Measurements from ENCODE around the gene ERC2. TPM values are rescaled to one million over a fixed set of nuclear protein-coding genes. Genes with fewer than 3 reads are reported as not detected.

The ERC2 gene
- total and polyA plus RNA-seq, 2 donors (not counting 3 experiments of a cell fraction or from before 2014, with no cell fraction given), result 5.6 to 15.5 TPM

GRCh38 chr3:55555873-55556618, 912.2 kb downstream of the ERC2 start:
- Histone ChIP-seq H3K4me1 (ENCODE audit: control insufficient read depth, extremely low read depth, insufficient read depth, low read length) (no peaks in the 10 kb centered on the region), H3K27ac (ENCODE audit: insufficient read depth, low read depth, low read length) (no peak overlapping the region), H3K9ac (replicated peaks; ENCODE audit: extremely low read depth, insufficient read depth, low read length) (no peak overlapping the region), H3K27me3 (ENCODE audit: control insufficient read depth in 2 of 2, insufficient read depth in 2 of 2, low read length in 2 of 2) (no peaks in the 10 kb centered on the region), H2AFZ (ENCODE audit: low read depth, low read length) (no peak overlapping the region), H3K36me3 (ENCODE audit: control insufficient read depth in 2 of 2, extremely low read depth in 1 of 2, insufficient read depth in 2 of 2, low read length in 2 of 2) (no peaks in the 10 kb centered on the region), H4K20me1 (replicated peaks; ENCODE audit: control insufficient read depth, extremely low read depth, insufficient read depth, low read length) (no peaks in the 10 kb centered on the region), H3K9me1 (replicated peaks; ENCODE audit: control insufficient read depth, extremely low read depth, insufficient read depth, low read length) (no peaks in the 10 kb centered on the region), H3K4me2 (ENCODE audit: insufficient read depth, low read length) (no peak overlapping the region), H3K4me3 (replicated peaks in 1 of 3; ENCODE audit: insufficient read depth in 1 of 3, low read depth in 1 of 3, low read length in 3 of 3) (no peak overlapping the region), H3K9me3 (replicated peaks; ENCODE audit: control insufficient read depth, insufficient read depth, low read length) (no peaks in the 10 kb centered on the region), H3K79me2 (ENCODE audit: control insufficient read depth, insufficient read depth, low read length) (no peaks in the 10 kb centered on the region)
- POLR2A ChIA-PET, result no interaction called here
- CTCF ChIA-PET, result interaction anchor here (0.9 to 1.2 kb wide), 2 partner anchors 14 to 18 kb away, joined by 3 read pairs; no protein-coding TSS in a partner anchor
- BruUV-seq (replicated peaks), result no TSS peak
- no peak for FAIRE-seq
- TF ChIP-seq POLR2AphosphoS5 (IDR thresholded peaks at IDR 0.05; ENCODE audit: insufficient read depth, low read depth, low read length) (no peak), JUN (IDR thresholded peaks at IDR 0.05; ENCODE audit: borderline replicate concordance, insufficient read depth, insufficient read length, low read depth) (no peak), GATA2 (IDR thresholded peaks at IDR 0.05; ENCODE audit: insufficient read depth, insufficient read length, low read depth, low read length) (no peak), MYC (IDR thresholded peaks at IDR 0.05; ENCODE audit: low read depth, low read length) (no peak), CTCF (IDR thresholded peaks at IDR 0.05; ENCODE audit: extremely low read depth in 1 of 2, insufficient read depth in 1 of 2, low read depth in 1 of 2, low read length in 2 of 2) (no peak), EZH2 (IDR thresholded peaks at IDR 0.05; ENCODE audit: borderline replicate concordance, low read depth, low read length, severe bottlenecking) (no peak), MAX (IDR thresholded peaks at IDR 0.05; ENCODE audit: insufficient read depth, insufficient read length) (no peak), FOS (IDR thresholded peaks at IDR 0.05; ENCODE audit: borderline replicate concordance, insufficient read depth, low read length) (no peak), POLR2A (IDR thresholded peaks at IDR 0.05; ENCODE audit: low read depth, low read length) (no peak)
- intact Hi-C loops (cut with micrococcal nuclease), result no loop called here
- dilution Hi-C loops (cut with MboI; ENCODE audit: extremely low pct_ligation_motif_present, low sequenced_read_pairs), result no loop called here
- DNase-seq (ENCODE audit: low read depth, low spot score), result no peak
